NCI-H187 treated with DMSO at 0.1 percent for 48 hours (cell line): Measurements from ENCODE around the gene BAG5.
A peak's percentile ranks its signal among the peaks of the same experiment; 100 is the strongest.
"Not testable (repeated sequence)": the region's sequence is repeated elsewhere in the genome, so short reads cannot be mapped to it uniquely, and the experiment has no call there.

Experiments used
- DNase-seq: peaks from one replicate; lab custom pipeline; 2025; lab: John Stamatoyannopoulos, UW

The BAG5 gene

GRCh38 chr14:103562429-103563225, at the start of gene BAG5, which contains the start of gene COA8:
TSS of gene BAG5 (minus strand) at chr14:103562657. CDS start at chr14:103561164, 1,493 bp downstream.
TSS of gene COA8 (plus strand) at chr14:103562960. CDS start at chr14:103563002, 42 bp downstream.
- DNase-seq, result no peak

GRCh38 chr14:103611215-103611614, 48.8 kb upstream of the BAG5 start:
- DNase-seq, result no peak

- DNase-seq, result not testable (repeated sequence)
Measured at GRCh38 chr14:103609081-103609480, 46.6 kb upstream of the BAG5 start.

GRCh38 chr14:103607822-103608221, 45.4 kb upstream of the BAG5 start:
- no peak for DNase-seq

- DNase-seq, result peak; percentile 72
Measured at GRCh38 chr14:103606963-103607668, 44.7 kb upstream of the BAG5 start.

GRCh38 chr14:103604620-103605019, 42.2 kb upstream of the BAG5 start:
- no peak for DNase-seq

- DNase-seq, result no peak
Measured at GRCh38 chr14:103600503-103600902, 38.0 kb upstream of the BAG5 start.

GRCh38 chr14:103597623-103598377, 35.3 kb upstream of the BAG5 start:
- no peak for DNase-seq

- no peak for DNase-seq
Measured at GRCh38 chr14:103594265-103594664, 31.8 kb upstream of the BAG5 start.

- DNase-seq, result no peak
Measured at GRCh38 chr14:103593577-103593976, 31.1 kb upstream of the BAG5 start.

- no peak for DNase-seq
Measured at GRCh38 chr14:103584326-103584915, 22.0 kb upstream of the BAG5 start.

- DNase-seq, result no peak
Measured at GRCh38 chr14:103581954-103582703, 19.7 kb upstream of the BAG5 start.

GRCh38 chr14:103581206-103581605, 18.7 kb upstream of the BAG5 start:
- DNase-seq, result no peak

GRCh38 chr14:103578401-103579075, 16.1 kb upstream of the BAG5 start:
- DNase-seq, result no peak

- DNase-seq, result no peak
Measured at GRCh38 chr14:103576371-103577024, 14.0 kb upstream of the BAG5 start.

GRCh38 chr14:103574707-103575285, 12.3 kb upstream of the BAG5 start:
- no peak for DNase-seq

- DNase-seq, result no peak
Measured at GRCh38 chr14:103574104-103574503, 11.6 kb upstream of the BAG5 start.

- no peak for DNase-seq
Measured at GRCh38 chr14:103569408-103569807, 7.0 kb upstream of the BAG5 start.

GRCh38 chr14:103568952-103569351, 6.5 kb upstream of the BAG5 start:
- no peak for DNase-seq
